ENCODE results near the gene RGPD4. TPM values are rescaled to one million over a fixed set of nuclear protein-coding genes. Genes with fewer than 3 reads are reported as not detected.

The RGPD4 gene
- polyA plus RNA-seq, 1 donor from 2014 or later = 0.26 TPM

- Histone ChIP-seq H3K9me2 (ENCODE audit: insufficient read depth, low read length) (no peaks in the 10 kb centered on the region), H3K9me3 (ENCODE audit: low read length) (no peaks in the 10 kb centered on the region), H4K20me1 (ENCODE audit: insufficient read depth) (no peaks in the 10 kb centered on the region), H3K9ac (ENCODE audit: low read length) (no peak overlapping the region), H2AFZ (ENCODE audit: low read depth, low read length) (no peak overlapping the region), H3K4me3 (ENCODE audit: low read length) (no peak overlapping the region), H3K79me2 (replicated peaks; ENCODE audit: insufficient read depth, low read length) (no peaks in the 10 kb centered on the region), H3K4me2 (ENCODE audit: low read length) (no peak overlapping the region), H3F3A (ENCODE audit: insufficient read depth, low read length, poor library complexity, severe bottlenecking) (no peaks in the 10 kb centered on the region), H3K27ac (ENCODE audit: low read length) (no peak overlapping the region), H3K27me3 (ENCODE audit: insufficient read depth, low read depth, low read length) (no peaks in the 10 kb centered on the region), H3K36me3 (ENCODE audit: insufficient read depth, low read length) (no peaks in the 10 kb centered on the region)
- TF ChIP-seq REST (IDR thresholded peaks at IDR 0.05; ENCODE audit: borderline replicate concordance) (no peak), SMC3 (conservative IDR thresholded peaks at IDR 0.05; ENCODE audit: poor library complexity) (no peak), EZH2 (IDR thresholded peaks at IDR 0.05; ENCODE audit: borderline replicate concordance, insufficient read depth, low read length, poor library complexity, severe bottlenecking) (no peak), TAF1 (IDR thresholded peaks at IDR 0.05; ENCODE audit: low read depth) (no peak)
Measured at GRCh38 chr2:107931412-107931811, 104.7 kb downstream of the RGPD4 start.

- no peaks in the 10 kb centered on the region for H3K27me3 ChIP-seq (ENCODE audit: insufficient read depth, low read depth, low read length)
- no peaks in the 10 kb centered on the region for H4K20me1 ChIP-seq (ENCODE audit: insufficient read depth)
- TF ChIP-seq POLR2AphosphoS5 (IDR thresholded peaks at IDR 0.05) (no peak), TAF1 (IDR thresholded peaks at IDR 0.05; ENCODE audit: low read depth) (no peak), REST (IDR thresholded peaks at IDR 0.05; ENCODE audit: borderline replicate concordance) (no peak), EP300 (conservative IDR thresholded peaks at IDR 0.05; ENCODE audit: poor library complexity, severe bottlenecking) (no peak), EZH2 (IDR thresholded peaks at IDR 0.05; ENCODE audit: borderline replicate concordance, insufficient read depth, low read length, poor library complexity, severe bottlenecking) (no peak), MXI1 (conservative IDR thresholded peaks at IDR 0.05; ENCODE audit: poor library complexity, severe bottlenecking) (no peak), CTCF (IDR thresholded peaks at IDR 0.05; ENCODE audit: poor library complexity, severe bottlenecking) (no peak), RAD21 (conservative IDR thresholded peaks at IDR 0.05) (no peak), SMC3 (conservative IDR thresholded peaks at IDR 0.05; ENCODE audit: poor library complexity) (no peak)
- no peak overlapping the region for H2AFZ ChIP-seq (ENCODE audit: low read depth, low read length)
- H3F3A ChIP-seq (ENCODE audit: insufficient read depth, low read length, poor library complexity, severe bottlenecking) = no peaks in the 10 kb centered on the region
- H3K4me3 ChIP-seq (ENCODE audit: low read length) = no peak overlapping the region
- no peak overlapping the region for H3K27ac ChIP-seq (ENCODE audit: low read length)
- H3K36me3 ChIP-seq (ENCODE audit: insufficient read depth, low read length) = no peaks in the 10 kb centered on the region
- no peaks in the 10 kb centered on the region for H3K79me2 ChIP-seq (replicated peaks; ENCODE audit: insufficient read depth, low read length)
- no peaks in the 10 kb centered on the region for H3K9me2 ChIP-seq (ENCODE audit: insufficient read depth, low read length)
- H3K9ac ChIP-seq (ENCODE audit: low read length) = no peak overlapping the region
- H3K9me3 ChIP-seq (ENCODE audit: low read length) = no peaks in the 10 kb centered on the region
- H3K4me2 ChIP-seq (ENCODE audit: low read length) = no peak overlapping the region
Measured at GRCh38 chr2:107932488-107932887, 105.8 kb downstream of the RGPD4 start.
